GM08714 (cell line): ENCODE results near the gene DVL1.

Source experiments
- H3K4me3 ChIP-seq: fragments of 200-500 bp; sonication (Bioruptor generic); 2 replicates; pipeline ENCODE4 v1.5.1; 2014; ENCODE audit warnings: mild to moderate bottlenecking, low read length, inconsistent platforms
- ZNF274 ChIP-seq: IDR thresholded peaks from 2 replicates; pipeline ENCODE4 v1.6.1; 2012; ENCODE audit warnings: mild to moderate bottlenecking, low read depth, low read length

The DVL1 gene

DNA sequence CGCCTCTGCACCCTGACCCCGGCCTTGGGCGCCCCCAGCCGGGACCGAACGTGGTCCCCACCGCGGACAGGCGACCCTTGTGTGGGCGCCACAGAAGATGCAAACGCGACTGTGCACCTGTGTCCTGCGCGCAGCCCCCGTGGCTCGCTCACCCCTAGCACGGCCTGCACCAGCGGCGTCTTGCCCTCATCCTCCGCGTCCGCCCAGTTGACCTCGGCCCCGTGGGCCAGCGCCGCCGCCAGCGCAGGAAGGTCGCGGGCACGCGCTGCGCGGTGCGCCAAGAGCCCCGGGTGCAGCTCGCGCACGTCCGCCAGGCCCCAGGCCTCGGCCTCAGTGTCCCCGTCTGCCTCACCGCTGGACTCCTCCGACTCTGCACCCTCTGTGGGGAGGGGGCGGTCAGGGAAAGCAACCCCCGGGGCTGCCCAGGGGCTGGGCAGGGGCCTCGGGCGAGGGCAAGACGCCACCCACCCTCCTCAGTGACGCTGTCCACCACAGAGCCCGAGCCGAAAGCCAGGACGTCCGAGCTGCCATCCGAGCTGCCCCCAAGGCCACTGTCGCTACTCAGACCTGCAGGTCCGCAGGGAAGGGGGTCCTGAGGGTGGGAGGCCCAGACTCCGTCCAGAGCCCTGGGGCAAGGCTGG is 54.8 kb downstream of the DVL1 start:
- H3K4me3 ChIP-seq = no peak overlapping the region
- no peak for TF ChIP-seq ZNF274

DNA sequence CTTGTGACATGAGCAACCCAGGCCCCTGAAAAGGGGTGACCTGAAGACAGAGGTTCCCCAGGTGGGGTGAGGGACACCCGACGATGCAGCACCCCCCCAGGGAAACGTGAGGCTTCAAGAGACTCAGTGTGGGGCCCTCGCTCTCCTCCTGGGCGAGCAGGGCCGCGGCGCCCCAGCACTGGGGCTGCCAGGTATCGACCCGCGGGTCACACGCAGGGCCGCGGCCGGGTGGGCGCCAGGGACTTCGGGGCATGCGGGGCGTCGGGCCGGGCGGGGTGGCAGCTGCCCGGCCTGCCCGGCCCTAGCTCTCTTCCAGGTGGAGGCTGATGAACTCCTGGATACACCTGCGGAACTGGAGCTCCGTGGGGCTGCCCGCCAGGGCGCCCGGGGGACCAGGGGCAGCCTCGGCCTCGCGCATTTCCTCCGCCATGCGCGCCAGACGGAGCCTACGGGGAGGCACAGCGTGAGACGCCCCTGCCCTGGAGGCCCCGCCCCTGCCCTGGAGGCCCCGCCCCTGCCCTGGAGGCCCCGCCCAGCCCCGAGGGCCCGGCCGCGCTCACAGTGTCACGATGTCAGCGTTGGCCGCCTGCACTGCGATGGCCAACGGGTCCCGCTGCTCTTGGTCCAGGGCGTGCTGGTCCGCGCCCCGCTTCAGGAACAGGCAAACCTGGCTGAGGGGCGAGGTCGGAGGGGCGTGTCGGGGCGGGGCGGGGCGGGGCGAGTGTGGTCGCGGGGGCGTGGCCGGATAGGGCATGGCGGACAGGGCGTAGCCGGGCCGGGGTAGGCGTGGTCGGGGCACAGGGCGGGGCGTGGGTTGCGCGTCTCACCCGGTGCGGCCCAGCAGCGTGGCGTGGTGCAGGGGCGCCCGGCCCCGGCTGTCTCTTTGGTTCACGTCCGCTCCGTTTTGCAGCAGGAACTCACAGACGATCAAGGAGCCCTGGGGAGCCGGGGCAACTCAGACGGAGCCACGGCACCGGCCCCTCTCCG is 55.7 kb downstream of the DVL1 start:
- no peak for TF ChIP-seq ZNF274
- no peak overlapping the region for H3K4me3 ChIP-seq

DNA sequence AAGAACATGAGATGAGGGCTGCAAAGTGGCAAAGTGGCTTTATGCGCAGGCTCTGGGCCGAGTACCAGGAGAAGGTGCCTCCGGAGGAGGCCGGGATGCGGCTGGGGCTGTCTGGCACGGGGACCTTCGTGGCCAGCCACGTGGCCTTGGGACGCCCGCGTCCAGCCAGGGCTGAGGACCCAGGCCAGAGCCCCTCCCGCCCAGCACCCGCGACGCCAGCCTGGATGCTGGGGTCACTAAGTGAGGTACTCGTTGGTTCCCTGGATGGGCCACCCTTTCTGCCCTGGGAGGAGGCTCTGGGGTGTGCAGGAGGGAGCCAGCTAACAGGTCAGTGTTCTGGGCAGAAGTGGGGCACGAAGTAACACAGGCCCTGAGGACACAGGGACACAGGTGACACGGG is 56.4 kb downstream of the DVL1 start:
- TF ChIP-seq ZNF274 = no peak
- no peak overlapping the region for H3K4me3 ChIP-seq

DNA sequence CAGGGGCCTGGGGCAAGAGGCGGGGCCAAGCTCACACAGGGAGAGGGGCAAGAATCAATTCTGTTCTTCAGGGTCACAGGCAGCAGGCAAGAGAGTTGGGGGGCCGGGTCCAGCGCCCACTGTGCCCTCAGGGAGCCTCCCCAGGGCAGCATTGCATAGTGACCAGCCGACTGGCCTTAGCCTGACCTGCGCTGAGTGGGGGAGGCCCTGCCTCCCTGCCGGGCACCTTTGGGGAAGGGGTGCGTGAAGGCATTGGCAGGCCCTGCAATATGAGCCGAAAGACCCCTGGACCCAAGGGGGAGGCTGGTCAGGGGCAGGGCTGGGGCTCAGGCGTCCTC is 56.8 kb downstream of the DVL1 start:
- H3K4me3 ChIP-seq = no peak overlapping the region
- no peak for TF ChIP-seq ZNF274

DNA sequence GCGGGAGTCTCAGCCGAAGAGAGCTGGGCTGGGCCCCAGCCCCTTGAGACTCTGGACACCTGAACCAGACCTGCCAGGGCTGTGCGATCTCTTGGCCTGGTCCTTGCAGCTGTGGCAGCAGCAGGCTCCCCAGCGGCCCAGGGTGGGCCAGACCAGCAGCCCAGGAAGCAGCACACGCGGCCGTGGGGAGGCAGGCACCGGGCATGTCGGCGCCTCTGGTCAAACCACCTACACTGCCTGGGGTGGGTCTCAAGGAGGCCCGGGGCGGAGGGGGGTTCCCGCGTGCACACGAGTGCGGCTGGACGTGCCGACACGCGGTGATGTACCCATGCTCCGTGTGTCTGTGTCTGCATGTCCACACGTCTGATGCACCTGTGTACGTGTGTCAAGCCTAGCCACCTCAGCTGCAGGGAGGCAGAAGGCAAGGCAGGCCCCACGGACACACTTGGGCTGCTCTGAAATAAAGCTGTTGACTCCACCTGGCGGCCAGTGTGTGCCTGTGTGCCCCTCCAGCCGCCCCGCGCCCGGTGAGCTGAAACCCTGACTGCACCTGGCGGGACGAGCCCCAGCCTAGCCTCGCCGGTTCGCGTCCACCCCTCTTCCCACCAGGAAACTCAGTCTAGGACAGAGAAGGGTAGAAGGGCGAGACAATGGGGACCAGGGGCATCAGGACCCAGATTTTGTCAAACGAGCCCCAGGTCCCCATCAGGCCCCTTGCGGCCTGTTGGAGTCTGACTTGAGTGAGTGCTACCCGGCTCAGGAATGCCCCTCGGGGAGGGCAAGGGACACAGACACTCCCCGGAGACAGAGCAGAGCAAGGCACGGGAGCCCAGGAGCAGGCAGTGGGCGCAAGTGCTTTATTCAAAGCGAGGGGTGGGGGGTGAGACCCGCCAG is 57.4 kb downstream of the DVL1 start:
- no peak overlapping the region for H3K4me3 ChIP-seq
- no peak for TF ChIP-seq ZNF274

DNA sequence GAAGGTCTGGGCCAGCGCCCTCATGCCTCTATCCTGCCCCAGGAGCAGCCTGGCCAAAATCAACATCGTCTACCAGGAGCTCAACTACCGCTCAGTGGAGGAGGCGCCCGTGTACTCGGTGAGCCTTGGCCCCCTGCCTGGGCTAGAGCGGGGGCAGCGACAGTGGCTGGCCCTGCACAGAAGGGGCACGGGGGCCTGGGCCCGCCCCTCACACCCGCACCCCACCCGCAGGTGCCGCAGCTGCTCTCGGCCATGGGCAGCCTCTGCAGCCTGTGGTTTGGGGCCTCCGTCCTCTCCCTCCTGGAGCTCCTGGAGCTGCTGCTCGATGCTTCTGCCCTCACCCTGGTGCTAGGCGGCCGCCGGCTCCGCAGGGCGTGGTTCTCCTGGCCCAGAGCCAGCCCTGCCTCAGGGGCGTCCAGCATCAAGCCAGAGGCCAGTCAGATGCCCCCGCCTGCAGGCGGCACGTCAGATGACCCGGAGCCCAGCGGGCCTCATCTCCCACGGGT is 58.1 kb downstream of the DVL1 start:
- no peak for TF ChIP-seq ZNF274
- H3K4me3 ChIP-seq = no peak overlapping the region

DNA sequence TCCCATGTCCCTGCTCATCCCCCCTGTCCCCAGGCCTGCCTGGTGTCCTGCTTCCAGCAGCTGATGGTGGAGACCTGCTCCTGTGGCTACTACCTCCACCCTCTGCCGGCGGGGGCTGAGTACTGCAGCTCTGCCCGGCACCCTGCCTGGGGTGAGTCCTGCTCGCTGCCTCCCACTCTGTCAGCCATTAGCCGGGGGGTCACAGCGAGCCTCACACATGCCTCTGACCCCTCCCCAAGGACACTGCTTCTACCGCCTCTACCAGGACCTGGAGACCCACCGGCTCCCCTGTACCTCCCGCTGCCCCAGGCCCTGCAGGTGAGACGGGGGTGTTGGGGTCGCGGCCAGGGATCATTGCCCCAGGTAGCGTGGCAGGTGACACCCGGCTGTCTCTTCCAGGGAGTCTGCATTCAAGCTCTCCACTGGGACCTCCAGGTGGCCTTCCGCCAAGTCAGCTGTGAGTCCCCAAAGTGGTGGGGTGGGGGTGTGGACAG is 58.9 kb downstream of the DVL1 start:
- H3K4me3 ChIP-seq = no peak overlapping the region
- TF ChIP-seq ZNF274 = no peak

DNA sequence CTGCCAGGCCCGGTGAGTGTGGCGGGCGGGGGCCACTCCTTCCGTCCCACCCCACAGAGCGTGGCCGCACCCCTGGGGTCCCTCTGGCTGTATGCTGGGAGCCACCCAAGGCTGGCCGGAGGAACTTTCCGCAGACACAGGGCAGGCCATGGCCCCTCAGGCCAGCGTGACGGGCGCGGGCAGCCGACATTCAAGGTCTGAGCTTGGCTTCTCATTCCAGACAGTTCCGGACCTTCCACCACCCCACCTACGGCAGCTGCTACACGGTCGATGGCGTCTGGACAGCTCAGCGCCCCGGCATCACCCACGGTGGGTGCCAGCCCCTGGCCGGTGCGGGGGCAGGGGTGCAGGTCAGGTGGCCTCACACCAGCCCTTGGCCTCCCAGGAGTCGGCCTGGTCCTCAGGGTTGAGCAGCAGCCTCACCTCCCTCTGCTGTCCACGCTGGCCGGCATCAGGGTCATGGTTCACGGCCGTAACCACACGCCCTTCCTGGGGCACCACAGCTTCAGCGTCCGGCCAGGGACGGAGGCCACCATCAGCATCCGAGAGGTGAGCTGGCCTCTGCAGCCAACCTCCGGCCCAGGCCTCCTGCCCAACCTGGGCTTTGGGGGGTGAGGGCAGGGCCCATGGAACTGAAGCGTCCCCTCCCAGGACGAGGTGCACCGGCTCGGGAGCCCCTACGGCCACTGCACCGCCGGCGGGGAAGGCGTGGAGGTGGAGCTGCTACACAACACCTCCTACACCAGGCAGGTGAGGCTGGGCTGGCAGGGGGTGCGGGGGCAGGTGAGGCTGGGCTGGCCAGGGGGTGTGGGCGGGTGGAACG is 61.7 kb downstream of the DVL1 start:
- no peak overlapping the region for H3K4me3 ChIP-seq
- no peak for TF ChIP-seq ZNF274

DNA sequence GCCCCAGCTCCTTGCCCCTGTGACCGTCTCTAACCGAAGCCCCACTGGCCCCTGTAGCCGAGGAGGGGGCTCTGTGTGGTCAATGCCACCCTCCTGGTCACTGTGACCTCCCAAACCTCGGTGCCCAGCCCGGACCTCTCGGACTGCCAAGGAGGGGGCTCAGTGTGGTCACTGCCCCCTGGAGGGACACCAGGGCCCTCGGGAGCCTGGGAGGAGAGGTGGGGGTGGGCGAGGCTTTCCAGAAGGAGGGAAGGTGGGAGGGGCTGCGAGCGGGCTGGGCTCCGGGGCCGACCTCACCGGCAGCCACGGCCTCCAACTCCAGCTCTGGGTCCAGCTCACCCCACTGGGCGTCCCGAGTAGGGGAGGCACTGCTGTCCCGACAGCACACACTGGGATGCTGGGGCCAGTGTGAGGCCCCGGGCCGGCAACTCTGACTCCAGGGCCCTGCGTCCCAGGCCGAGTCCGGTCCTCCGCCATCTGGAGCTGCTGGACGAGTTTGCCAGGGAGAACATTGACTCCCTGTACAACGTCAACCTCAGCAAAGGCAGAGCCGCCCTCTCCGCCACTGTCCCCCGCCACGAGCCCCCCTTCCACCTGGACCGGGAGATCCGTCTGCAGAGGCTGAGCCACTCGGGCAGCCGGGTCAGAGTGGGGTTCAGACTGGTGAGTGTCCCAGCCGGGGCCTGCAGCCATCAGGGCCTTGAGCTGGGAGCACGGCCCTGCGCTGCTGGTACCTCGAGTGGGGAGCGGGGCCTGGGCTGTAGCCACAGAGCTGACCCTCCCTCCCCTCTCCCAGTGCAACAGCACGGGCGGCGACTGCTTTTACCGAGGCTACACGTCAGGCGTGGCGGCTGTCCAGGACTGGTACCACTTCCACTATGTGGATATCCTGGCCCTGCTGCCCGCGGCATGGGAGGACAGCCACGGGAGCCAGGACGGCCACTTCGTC is 62.6 kb downstream of the DVL1 start:
- H3K4me3 ChIP-seq = no peak overlapping the region
- no peak for TF ChIP-seq ZNF274

DNA sequence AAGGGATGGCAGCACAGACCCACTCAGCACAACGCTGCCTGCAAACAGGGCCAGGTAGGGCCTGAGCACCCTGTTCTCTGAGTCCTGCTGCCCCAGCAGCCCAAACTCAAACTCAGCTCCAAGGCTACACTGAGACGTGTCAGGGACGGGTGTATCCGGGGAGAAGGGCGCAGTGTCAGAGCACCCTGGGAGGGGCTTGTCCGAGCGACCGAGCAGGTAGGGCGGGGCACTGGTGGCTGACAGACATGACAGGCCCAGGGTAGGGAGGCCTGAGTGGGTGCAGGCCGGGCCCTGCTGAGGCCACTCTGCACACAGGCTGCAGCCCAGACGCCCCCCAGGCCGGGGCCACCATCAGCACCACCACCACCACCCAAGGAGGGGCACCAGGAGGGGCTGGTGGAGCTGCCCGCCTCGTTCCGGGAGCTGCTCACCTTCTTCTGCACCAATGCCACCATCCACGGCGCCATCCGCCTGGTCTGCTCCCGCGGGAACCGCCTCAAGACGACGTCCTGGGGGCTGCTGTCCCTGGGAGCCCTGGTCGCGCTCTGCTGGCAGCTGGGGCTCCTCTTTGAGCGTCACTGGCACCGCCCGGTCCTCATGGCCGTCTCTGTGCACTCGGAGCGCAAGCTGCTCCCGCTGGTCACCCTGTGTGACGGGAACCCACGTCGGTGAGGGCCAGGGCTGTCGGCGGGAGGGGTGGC is 63.5 kb downstream of the DVL1 start:
- H3K4me3 ChIP-seq = no peak overlapping the region
- no peak for TF ChIP-seq ZNF274
